ENCODE data around the gene CLIP1.

CLIP1 gene

DNA sequence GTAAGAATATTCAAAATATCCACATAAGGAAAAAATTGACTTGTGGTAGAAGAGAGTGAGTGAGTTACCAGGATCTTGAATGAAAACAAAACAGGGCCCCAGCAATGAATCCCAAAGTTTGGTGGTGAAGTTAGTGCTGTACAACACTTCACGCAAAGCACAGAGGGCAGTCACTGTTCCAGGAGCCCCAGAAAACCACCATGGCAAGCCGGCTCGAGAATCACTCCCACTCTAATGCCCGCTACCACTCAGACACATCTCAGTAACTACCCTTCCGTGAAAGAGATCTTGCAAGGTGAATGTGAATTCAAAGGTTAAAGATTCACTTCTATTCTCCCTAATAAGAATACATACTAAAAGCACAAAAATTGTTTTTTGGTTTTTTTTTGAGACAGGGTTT is 30.1 kb downstream of the CLIP1 start:
- H3K79me2 ChIP-seq (ENCODE audit: insufficient read depth, low read length) = no peaks in the 10 kb centered on the region
- no peaks in the 10 kb centered on the region for H4K20me1 ChIP-seq (ENCODE audit: low read depth, low read length)

DNA sequence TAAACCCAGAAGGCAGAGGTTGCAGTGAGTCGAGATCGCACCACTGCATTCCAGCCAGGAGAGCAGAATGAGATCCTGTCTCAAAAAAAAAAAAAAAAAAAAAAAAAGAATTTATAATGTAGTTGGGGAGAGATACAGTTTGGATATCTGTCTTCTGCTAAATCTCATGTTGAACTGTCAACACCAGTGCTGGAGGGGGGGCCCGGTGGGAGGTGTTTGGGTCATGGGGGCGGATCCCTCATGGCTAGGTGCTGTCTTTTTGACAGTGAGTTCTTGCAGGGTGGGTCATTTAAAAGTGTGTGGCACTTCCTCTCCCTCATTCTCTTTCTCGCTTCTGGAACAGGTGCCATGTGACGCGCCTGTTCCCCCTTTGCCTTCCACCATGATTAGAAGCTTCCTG is 32.8 kb downstream of the CLIP1 start:
- Histone ChIP-seq H3K9ac (ENCODE audit: low read length) (no peak overlapping the region), H3K4me3 (ENCODE audit: insufficient read depth, low read length, poor library complexity, severe bottlenecking) (no peak overlapping the region), H3K36me3 (ENCODE audit: low read length) (no peaks in the 10 kb centered on the region), H3K27ac (ENCODE audit: low read depth, low read length) (no peak overlapping the region), H4K20me1 (ENCODE audit: low read depth, low read length) (no peaks in the 10 kb centered on the region), H2AFZ (ENCODE audit: low read depth, low read length, severe bottlenecking) (no peak overlapping the region), H3K9me3 (ENCODE audit: insufficient read depth, low read length) (no peaks in the 10 kb centered on the region), H3K4me2 (ENCODE audit: low read depth, low read length, poor library complexity, severe bottlenecking) (no peak overlapping the region), H3K9me2 (replicated peaks; ENCODE audit: insufficient read depth, low read length) (no peaks in the 10 kb centered on the region), H3F3A (ENCODE audit: insufficient read depth) (no peaks in the 10 kb centered on the region), H3K27me3 (ENCODE audit: low read length) (no peaks in the 10 kb centered on the region), H3K79me2 (ENCODE audit: insufficient read depth, low read length) (no peaks in the 10 kb centered on the region)
- TF ChIP-seq, protein P1, sequence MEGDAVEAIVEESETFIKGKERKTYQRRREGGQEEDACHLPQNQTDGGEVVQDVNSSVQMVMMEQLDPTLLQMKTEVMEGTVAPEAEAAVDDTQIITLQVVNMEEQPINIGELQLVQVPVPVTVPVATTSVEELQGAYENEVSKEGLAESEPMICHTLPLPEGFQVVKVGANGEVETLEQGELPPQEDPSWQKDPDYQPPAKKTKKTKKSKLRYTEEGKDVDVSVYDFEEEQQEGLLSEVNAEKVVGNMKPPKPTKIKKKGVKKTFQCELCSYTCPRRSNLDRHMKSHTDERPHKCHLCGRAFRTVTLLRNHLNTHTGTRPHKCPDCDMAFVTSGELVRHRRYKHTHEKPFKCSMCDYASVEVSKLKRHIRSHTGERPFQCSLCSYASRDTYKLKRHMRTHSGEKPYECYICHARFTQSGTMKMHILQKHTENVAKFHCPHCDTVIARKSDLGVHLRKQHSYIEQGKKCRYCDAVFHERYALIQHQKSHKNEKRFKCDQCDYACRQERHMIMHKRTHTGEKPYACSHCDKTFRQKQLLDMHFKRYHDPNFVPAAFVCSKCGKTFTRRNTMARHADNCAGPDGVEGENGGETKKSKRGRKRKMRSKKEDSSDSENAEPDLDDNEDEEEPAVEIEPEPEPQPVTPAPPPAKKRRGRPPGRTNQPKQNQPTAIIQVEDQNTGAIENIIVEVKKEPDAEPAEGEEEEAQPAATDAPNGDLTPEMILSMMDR (IDR thresholded peaks at IDR 0.05; ENCODE audit: insufficient read depth, low read length, poor library complexity, severe bottlenecking) = no peak
- TF ChIP-seq EZH2phosphoT487 (conservative IDR thresholded peaks at IDR 0.05; ENCODE audit: low read length) = no peak

More for the DNA sequence above, 30.1 kb downstream of the CLIP1 start:
- Histone ChIP-seq H3K9me2 (replicated peaks; ENCODE audit: insufficient read depth, low read length) (no peaks in the 10 kb centered on the region), H3K27ac (ENCODE audit: low read depth, low read length) (no peak overlapping the region), H3K4me2 (ENCODE audit: low read depth, low read length, poor library complexity, severe bottlenecking) (no peak overlapping the region), H3K9ac (ENCODE audit: low read length) (no peak overlapping the region), H3K4me3 (ENCODE audit: insufficient read depth, low read length, poor library complexity, severe bottlenecking) (no peak overlapping the region), H3K9me3 (ENCODE audit: insufficient read depth, low read length) (no peaks in the 10 kb centered on the region), H3K27me3 (ENCODE audit: low read length) (no peaks in the 10 kb centered on the region), H3K36me3 (ENCODE audit: low read length) (no peaks in the 10 kb centered on the region), H2AFZ (ENCODE audit: low read depth, low read length, severe bottlenecking) (no peak overlapping the region), H3F3A (ENCODE audit: insufficient read depth) (no peaks in the 10 kb centered on the region)
- TF ChIP-seq, protein P1 (IDR thresholded peaks at IDR 0.05; ENCODE audit: insufficient read depth, low read length, poor library complexity, severe bottlenecking) = no peak
- TF ChIP-seq EZH2phosphoT487 (conservative IDR thresholded peaks at IDR 0.05; ENCODE audit: low read length) = no peak

DNA sequence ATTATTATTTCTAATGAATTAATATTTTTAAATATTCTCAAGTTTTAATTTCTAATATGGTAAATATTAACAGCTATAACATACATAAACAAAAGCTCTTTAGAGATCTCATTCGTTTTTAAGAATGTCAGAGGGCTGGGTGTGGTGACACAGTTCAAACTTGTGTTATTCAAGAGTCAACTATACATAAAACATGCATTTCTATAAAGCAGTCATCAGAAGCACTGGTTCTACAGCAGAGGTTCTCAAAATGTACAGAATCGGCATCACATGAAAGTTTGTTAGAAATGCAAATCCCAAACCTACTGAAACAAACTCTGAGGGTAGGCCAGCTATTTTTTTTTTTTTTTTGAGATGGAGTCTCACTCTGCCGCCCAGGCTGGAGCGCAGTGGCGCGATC is 34.6 kb downstream of the CLIP1 start:
- Histone ChIP-seq H3K36me3 (ENCODE audit: low read length) (no peaks in the 10 kb centered on the region), H3K9me2 (replicated peaks; ENCODE audit: insufficient read depth, low read length) (no peaks in the 10 kb centered on the region), H3F3A (ENCODE audit: insufficient read depth) (no peaks in the 10 kb centered on the region), H3K9me3 (ENCODE audit: insufficient read depth, low read length) (no peaks in the 10 kb centered on the region), H3K27ac (ENCODE audit: low read depth, low read length) (no peak overlapping the region), H3K27me3 (ENCODE audit: low read length) (no peaks in the 10 kb centered on the region), H3K79me2 (ENCODE audit: insufficient read depth, low read length) (no peaks in the 10 kb centered on the region), H3K4me3 (ENCODE audit: insufficient read depth, low read length, poor library complexity, severe bottlenecking) (no peak overlapping the region), H2AFZ (ENCODE audit: low read depth, low read length, severe bottlenecking) (no peak overlapping the region), H3K9ac (ENCODE audit: low read length) (no peak overlapping the region), H3K4me2 (ENCODE audit: low read depth, low read length, poor library complexity, severe bottlenecking) (no peak overlapping the region), H4K20me1 (ENCODE audit: low read depth, low read length) (no peaks in the 10 kb centered on the region)
- TF ChIP-seq, protein P1 (IDR thresholded peaks at IDR 0.05; ENCODE audit: insufficient read depth, low read length, poor library complexity, severe bottlenecking) = no peak
- TF ChIP-seq EZH2phosphoT487 (conservative IDR thresholded peaks at IDR 0.05; ENCODE audit: low read length) = no peak
